ENCODE measurements around the gene MED17.

MED17 gene

DNA sequence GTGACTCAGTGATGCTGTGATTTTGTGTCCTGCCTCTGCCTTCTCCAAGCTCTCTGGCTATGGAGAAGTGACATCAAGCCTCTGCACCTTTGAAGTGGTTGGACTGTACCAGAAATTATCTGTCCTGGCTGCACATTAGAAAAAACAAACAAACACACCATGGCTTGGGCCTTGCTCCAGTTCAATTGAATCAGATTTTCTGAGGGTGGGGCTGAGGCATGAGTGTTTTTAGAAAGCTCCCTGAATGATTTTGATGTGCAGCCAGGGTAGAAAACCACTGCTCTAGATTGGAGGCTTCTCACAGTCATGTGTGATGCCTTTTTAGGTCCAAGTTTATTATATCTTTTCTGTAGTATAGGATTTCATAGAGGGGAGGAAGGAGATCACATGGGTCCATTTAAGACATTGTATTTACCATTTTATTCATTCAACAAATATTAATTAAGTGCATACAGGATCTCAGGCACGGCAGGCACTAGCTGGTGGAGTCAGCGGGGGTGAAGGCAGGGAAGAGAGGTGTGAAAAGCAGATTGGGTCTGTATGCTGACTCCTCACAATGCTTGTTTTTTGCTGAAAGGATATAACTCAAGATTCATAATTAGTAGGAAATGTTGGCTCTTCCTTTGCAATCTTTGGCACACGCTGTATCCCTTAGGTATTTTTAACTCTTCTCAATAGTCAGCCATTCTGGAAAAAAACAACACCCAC, 73.5 kb downstream of the MED17 start:
- DNase-seq (ENCODE audit: low read depth), result no peak
- no peak overlapping the region for H3K4me3 ChIP-seq (ENCODE audit: low read depth, low read length)
- TF ChIP-seq, protein P1, sequence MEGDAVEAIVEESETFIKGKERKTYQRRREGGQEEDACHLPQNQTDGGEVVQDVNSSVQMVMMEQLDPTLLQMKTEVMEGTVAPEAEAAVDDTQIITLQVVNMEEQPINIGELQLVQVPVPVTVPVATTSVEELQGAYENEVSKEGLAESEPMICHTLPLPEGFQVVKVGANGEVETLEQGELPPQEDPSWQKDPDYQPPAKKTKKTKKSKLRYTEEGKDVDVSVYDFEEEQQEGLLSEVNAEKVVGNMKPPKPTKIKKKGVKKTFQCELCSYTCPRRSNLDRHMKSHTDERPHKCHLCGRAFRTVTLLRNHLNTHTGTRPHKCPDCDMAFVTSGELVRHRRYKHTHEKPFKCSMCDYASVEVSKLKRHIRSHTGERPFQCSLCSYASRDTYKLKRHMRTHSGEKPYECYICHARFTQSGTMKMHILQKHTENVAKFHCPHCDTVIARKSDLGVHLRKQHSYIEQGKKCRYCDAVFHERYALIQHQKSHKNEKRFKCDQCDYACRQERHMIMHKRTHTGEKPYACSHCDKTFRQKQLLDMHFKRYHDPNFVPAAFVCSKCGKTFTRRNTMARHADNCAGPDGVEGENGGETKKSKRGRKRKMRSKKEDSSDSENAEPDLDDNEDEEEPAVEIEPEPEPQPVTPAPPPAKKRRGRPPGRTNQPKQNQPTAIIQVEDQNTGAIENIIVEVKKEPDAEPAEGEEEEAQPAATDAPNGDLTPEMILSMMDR (IDR thresholded peaks at IDR 0.05; ENCODE audit: insufficient read depth, low read depth, low read length, missing control alignments), result no peak

DNA sequence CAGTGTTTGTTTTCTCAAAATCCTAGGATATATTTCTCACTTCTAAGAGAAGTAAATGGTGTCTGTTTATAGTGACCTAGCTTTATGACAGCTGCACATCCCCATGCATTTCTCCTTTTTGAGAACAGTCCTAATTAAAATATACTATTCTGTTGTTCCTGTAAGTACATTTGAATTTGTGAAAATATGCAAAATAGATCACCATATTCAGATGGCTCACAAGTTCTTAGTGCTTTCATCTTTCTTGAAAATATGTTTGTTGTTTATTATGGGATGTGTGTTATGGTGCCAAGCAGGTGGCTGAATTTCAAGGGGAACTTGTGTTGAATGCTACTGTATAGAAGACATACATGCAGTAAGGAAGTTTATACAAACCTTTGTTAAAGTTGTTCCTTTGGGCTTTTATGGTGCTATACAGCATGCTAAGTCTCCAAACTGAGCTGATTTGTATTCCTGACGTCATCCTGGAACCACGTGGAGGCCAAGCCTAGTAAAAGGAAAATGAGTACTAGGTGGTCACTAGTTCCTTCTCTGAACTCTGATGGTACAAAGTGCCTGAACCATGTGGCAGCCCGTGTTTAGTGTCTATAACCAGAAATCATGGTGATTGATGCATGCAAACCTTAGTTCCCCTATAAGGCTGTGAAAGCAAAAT, 74.2 kb downstream of the MED17 start:
- no peak for DNase-seq (ENCODE audit: low read depth)
- TF ChIP-seq, protein P1 (IDR thresholded peaks at IDR 0.05; ENCODE audit: insufficient read depth, low read depth, low read length, missing control alignments), result no peak
- H3K4me3 ChIP-seq (ENCODE audit: low read depth, low read length), result no peak overlapping the region

DNA sequence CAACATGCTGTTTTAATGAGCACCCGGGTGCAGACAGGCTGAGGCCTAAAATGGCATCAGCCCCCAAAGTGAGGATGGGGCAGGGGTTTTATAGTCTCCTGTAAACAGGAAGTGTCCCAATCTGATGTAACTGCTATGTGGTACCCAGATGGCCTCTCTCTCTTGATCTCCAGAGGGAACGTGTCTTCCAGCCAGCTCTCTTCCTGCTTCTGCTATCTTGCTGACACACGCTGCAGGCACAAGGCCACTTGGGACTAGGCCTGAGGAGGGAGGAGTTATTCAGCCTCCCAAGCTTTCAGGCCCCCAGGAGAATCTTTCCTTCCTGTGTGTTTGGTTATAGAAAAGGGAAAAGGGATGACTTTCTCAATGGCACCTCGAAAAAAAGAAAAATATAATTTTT, 77.7 kb downstream of the MED17 start:
- TF ChIP-seq, protein P1 (IDR thresholded peaks at IDR 0.05; ENCODE audit: insufficient read depth, low read depth, low read length, missing control alignments), result no peak
- no peak for DNase-seq (ENCODE audit: low read depth)
- H3K4me3 ChIP-seq (ENCODE audit: low read depth, low read length), result no peak overlapping the region

Measured in GM12865 (cell line).